Adrenal gland (tissue), 19 donors: ENCODE data around the gene NPIPB5. TPM values are rescaled to one million over a fixed set of nuclear protein-coding genes. Genes with fewer than 3 reads are reported as not detected.
A peak's percentile ranks its signal among the peaks of the same experiment; 100 is the strongest.
"Not testable (repeated sequence)": the region's sequence is repeated elsewhere in the genome, so short reads cannot be mapped to it uniquely, and the experiment has no call there.

Experiments
- DNase-seq, 7 donors: peaks; one replicate each; pipeline ENCODE4 v3.0.0-alpha.2; 2019 to 2020
- H3K27ac ChIP-seq, 5 donors: fragments of 200-600 bp; sonication (generic) in 4 of 5; 1 replicate in 3 of 5; 2 replicates in 2 of 5; pipeline versions ENCODE4 v1.5.1 to v1.8.0; 2016 to 2020; ENCODE audit warnings: mild to moderate bottlenecking in 1 of 5
- H3K27me3 ChIP-seq: fragments of 200-600 bp; 2 replicates; pipeline ENCODE4 v1.8.0; 2021
- H3K36me3 ChIP-seq, 2 donors: fragments of 200-600 bp; replicated peaks in 1 of 2; 1 replicate in 1 of 2; 2 replicates in 1 of 2; pipeline versions ENCODE4 v1.5.1 to v1.8.0; 2018 to 2022
- H3K4me1 ChIP-seq, 2 donors: fragments of 200-600 bp; replicated peaks in 1 of 2; 1 replicate in 1 of 2; 2 replicates in 1 of 2; pipeline versions ENCODE4 v1.5.1 to v1.8.0; 2018 to 2021
- H3K4me3 ChIP-seq, 4 donors: fragments of 200-600 bp; sonication (generic) in 3 of 4; one replicate each; pipeline ENCODE4 v1.5.1; 2016 to 2018
- H3K9me3 ChIP-seq, 3 donors: fragments of 200-600 bp; sonication (generic) in 1 of 3; replicated peaks in 1 of 3; 1 replicate in 2 of 3; 2 replicates in 1 of 3; pipeline versions ENCODE4 v1.5.1 to v1.8.0; 2016 to 2021
- WGBS, 4 donors: extraction: QIAGEN DNeasy Blood & Tissue Kit in 2 of 4; methylation state at CpG; one replicate each; pipeline versions ENCODE4 v1.1.5 to v1.1.7; 2013 to 2017; 5-methylcytosine and 5-hydroxymethylcytosine counted together
- intact Hi-C, 2 donors: fragments of 100-400 bp; cut with DNase I; formaldehyde crosslinking; loops; one replicate each; pipeline versions ENCODE4 v1.14.1 to v1.15.0; 2022 to 2023
- long read RNA-seq, 10 donors: library from polyadenylated mRNA in 3 of 10; unstranded in 2 of 10; stranded (forward) in 1 of 10; transcript quantifications; one replicate each; pipeline ENCODE4 v2.0.0 and lab custom pipeline, GENCODE V29; 2021 to 2026
- polyA plus RNA-seq, 3 donors: library from polyadenylated mRNA; stranded (reverse); fragments of 200-250 nt in 2 of 3; fragments of 350-450 nt in 1 of 3; fragmentation: Illumina TruSeq in 1 of 3; extraction: RNeasy Lipid Tissue Mini Kit (QIAGEN cat#74804) in 1 of 3; gene quantifications; one replicate each; pipeline ENCODE4 v1.2.3, GENCODE V29; 2013 to 2014
- total RNA-seq, 9 donors: library from RNA; depleted of rRNA in 4 of 9; stranded (reverse); fragments of >200 nt in 4 of 9; fragments of 120-200 nt in 1 of 9; fragmentation: NEBNext Ultra II Directional in 1 of 9; extraction: Animal tissue kit (Norgen Biotek cat#: 25700) in 1 of 9; gene quantifications; one replicate each; pipeline versions ENCODE4 v1.1.0 to v1.2.4, GENCODE V29; 2013 to 2023
- donor health status: healthy with polysubstance abuse.
- donor health status: Bipolar disorder and iron deficiency.
- donor health status: DM: yes; HTN: yes; CAD: no.
- donor health status: DM: no; HTN: no; CAD: no.
- donor health status: DM: no; HTN: no; CAD: no.
- donor health status: DM: yes; HTN: yes; CAD: no.

Gene NPIPB5
- total RNA-seq (100 to 1,000 TPM in 4 of 9 donors, 10 to 100 TPM in 5; 12.4 to 169 (median 99.8) TPM), polyA plus RNA-seq (100 to 1,000 TPM in 2 of 3 donors, 10 to 100 TPM in 1; 29.7 to 203 (median 189) TPM)
- long read RNA-seq, donor 1, partial matches to known transcripts = 0 of 3 reads
- long read RNA-seq, donor 1, other reads (novel, unspliced or antisense) = 0 of 3 reads
- long read RNA-seq, donor 2, partial matches to known transcripts = 0 of 1 reads
- long read RNA-seq, donor 2, other reads (novel, unspliced or antisense) = 0 of 1 reads
- long read RNA-seq, donor 3 = 0 reads
- long read RNA-seq, donor 4 = 0 reads
- long read RNA-seq, donor 5 = 0 reads
- long read RNA-seq, donor 6, partial matches to known transcripts = 0 of 4 reads
- long read RNA-seq, donor 6, other reads (novel, unspliced or antisense) = 4 of 4 reads
- long read RNA-seq, donor 7 = 0 reads
- long read RNA-seq, donor 8 = 0 reads
- long read RNA-seq, donor 9, partial matches to known transcripts = 13 of 13 reads
- long read RNA-seq, donor 9, other reads (novel, unspliced or antisense) = 0 of 13 reads
- long read RNA-seq, donor 10 = 0 reads

DNA sequence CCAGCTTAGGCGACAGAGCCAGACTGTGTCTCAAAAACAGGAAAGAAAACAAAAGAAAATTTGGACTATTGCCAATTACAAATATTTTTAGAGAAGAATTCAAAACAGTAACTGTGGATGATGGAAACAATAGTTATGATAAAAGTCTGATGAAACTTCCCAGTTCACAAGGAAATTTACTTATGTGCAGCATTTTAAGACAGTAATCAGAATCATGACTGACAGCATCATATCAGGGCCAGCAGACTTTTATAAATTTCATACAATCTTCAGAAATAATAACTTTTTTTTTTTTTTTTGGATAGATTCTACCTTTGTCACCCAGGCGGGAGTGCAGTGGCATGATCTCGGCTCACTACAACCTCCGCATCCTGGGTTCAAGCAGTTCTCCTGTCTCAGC, at the start of gene NPIPB5:
NPIPB5 (plus strand) TSS at position 301 of the 400 bp plus-strand sequence. CDS start 2,911 bp downstream, outside the sequence.
- H3K4me3 ChIP-seq, H3K27me3 ChIP-seq, H3K9me3 ChIP-seq, intact Hi-C loops, H3K4me1 ChIP-seq, H3K36me3 ChIP-seq, DNase-seq, H3K27ac ChIP-seq: not testable (repeated sequence)
- WGBS, 4 donors = no CpG with 5 or more reads among the region's 4 CpGs

DNA sequence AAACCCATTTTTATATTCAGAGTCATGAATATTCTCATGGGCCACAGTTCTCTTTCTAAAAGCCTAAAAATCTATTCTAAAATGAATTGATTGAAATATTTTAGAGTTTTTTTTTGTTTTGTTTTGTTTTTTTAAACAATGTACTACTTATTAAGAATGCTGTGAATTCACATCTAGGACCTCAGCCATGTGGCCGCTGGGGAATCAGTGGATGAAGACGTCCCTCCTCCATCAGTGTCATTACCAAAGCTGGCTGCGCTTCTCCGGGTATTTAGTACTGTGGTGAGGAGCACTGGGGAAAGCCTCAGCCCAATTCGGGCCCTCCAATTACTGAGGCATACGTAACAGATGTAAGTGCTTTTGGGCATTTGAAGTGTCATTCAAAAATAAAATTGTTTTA, 41.8 kb upstream of the NPIPB5 start:
- 83 to 91% (median 88%) methylated on average over 4 to 5 of the region's 6 CpGs for WGBS, 4 donors
- H3K9me3 ChIP-seq, H3K27me3 ChIP-seq, H3K36me3 ChIP-seq, intact Hi-C loops, DNase-seq, H3K4me3 ChIP-seq, H3K4me1 ChIP-seq, H3K27ac ChIP-seq: not testable (repeated sequence)

DNA sequence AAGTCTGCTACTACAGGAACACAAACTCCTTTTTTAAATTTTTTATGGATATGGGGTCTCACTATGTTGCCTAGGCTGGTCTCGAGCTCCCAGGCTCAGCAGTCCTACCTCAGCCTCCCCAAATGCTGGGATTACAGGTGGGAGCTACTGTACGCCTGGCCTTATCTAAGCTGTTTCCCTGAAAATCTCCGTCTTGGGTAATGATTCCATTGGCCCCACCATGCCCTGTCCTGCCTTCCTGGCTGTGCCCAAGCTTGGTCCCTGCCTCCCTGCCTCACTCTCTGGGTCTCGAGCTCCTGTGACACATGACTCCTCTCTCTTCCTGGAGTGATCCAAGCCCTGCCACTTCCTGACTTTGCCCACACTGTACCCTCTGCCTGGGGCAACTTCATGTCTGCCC, 27.3 kb downstream of the NPIPB5 start:
- H3K4me3 ChIP-seq, H3K27ac ChIP-seq, H3K4me1 ChIP-seq, intact Hi-C loops, H3K27me3 ChIP-seq, H3K9me3 ChIP-seq, H3K36me3 ChIP-seq: not testable (repeated sequence)
- 73 to 81% (median 75%) methylated on average over 4 of the region's 4 CpGs for WGBS, 4 donors
- peak in 1 of 7 donors; percentile 56 for DNase-seq

DNA sequence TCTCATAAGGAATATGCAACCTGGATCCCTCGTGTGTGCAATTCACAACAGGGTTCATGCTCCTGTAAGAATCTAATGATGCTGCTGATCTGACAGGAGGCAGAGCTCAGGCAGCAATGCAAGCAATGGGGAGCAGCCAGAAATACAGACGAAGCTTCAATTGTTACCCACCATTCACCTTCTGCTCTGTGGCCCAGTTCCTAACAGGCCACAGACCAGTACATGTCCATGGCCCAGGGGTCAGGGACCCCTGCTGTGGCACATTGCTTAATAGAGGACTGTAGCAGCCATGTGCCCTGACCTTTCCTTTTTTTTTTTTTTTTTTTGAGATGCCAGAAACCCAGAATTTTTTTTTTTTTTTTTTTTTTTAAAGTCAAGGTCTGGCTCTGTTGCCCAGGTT, 34.1 kb downstream of the NPIPB5 start:
- H3K4me3 ChIP-seq, H3K36me3 ChIP-seq, H3K27me3 ChIP-seq, DNase-seq, H3K4me1 ChIP-seq, H3K27ac ChIP-seq, intact Hi-C loops, H3K9me3 ChIP-seq: not testable (repeated sequence)
- 50 to 69% (median 55%) methylated on average over 1 to 2 of the region's 2 CpGs for WGBS, 4 donors

DNA sequence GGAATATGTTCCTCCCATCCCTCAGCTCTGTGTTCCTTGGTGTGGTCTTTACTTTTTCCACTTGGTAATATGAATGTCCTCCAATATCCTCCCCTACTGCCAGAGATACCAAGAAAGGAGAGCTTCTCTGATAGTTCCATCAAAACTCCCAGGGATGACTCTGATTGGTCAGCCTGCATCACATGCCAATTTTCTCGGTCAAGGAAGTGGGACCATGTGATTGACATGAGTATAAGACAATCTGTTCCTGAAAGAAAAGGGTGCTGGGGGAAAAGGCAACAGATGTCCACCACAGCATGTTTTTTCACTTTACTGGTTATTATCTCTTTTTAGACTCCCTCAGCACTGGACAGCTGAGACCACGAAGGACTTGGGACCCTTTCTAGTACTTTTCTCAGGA, 35.9 kb downstream of the NPIPB5 start:
- H3K27ac ChIP-seq, H3K9me3 ChIP-seq, H3K27me3 ChIP-seq, intact Hi-C loops, H3K4me3 ChIP-seq, H3K4me1 ChIP-seq, H3K36me3 ChIP-seq: not testable (repeated sequence)
- DNase-seq = peak in 1 of 7 donors; percentile 25
- 83 to 91% (median 86%) methylated on average over 2 of the region's 2 CpGs for WGBS, 4 donors

DNA sequence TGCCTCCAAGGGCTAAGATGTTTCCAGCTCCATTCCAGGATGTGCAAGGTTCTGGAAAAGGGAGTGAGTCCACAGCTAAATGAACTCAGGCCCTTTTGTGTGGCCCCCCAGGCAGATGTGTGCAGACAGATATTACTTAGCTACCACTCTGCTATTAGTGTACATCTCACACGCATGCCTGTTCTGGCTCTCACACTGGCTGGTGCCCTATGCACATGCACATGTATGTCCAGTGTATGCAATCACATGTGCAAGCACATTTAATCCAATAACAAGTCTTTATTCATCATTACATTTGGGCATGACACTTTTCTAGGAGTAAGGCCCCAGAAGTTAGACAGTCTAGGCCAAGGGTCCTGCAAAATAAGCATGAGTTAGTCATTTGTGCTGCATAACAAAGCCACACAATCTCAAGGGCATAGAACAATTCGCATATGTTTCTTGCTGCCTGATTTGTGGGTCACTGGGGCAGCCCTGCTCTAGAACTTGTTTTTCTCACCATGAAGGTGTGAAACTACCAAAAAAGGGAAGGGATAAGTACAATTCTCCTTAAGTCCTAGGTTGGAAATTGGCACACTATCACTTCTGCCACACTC, 36.6 kb downstream of the NPIPB5 start:
- 89 to 100% (median 97%) methylated on average over 2 of the region's 2 CpGs for WGBS, 4 donors

DNA sequence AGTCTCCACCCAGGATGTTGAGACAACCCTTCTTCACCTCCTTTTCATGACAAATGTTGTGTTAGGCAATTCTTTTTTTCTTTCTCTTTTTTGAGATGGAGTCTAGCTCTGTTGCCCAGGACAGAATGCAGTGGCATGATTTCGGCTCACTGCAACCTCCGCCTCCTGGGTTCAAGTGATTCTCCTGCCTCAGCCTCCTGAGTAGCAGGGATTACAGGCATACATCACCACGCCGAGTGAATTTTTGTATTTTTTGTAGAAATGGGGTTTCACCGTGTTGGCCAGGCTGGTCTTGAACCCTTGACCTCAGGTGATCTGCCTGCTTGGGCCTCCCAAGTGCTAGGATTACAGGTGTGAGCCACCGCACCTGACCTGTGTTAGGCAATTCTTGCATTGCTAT, 39.2 kb downstream of the NPIPB5 start:
- H3K36me3 ChIP-seq, H3K27ac ChIP-seq, H3K4me3 ChIP-seq, intact Hi-C loops, H3K4me1 ChIP-seq, H3K27me3 ChIP-seq, H3K9me3 ChIP-seq: not testable (repeated sequence)
- WGBS, 4 donors = 89 to 96% (median 95%) methylated on average over 5 of the region's 6 CpGs
- peak in 1 of 7 donors; percentile 20 for DNase-seq

More for the DNA sequence above, 36.6 kb downstream of the NPIPB5 start:
- H3K4me3 ChIP-seq, H3K27me3 ChIP-seq, DNase-seq, H3K9me3 ChIP-seq, H3K27ac ChIP-seq, H3K36me3 ChIP-seq, H3K4me1 ChIP-seq, intact Hi-C loops: not testable (repeated sequence)

DNA sequence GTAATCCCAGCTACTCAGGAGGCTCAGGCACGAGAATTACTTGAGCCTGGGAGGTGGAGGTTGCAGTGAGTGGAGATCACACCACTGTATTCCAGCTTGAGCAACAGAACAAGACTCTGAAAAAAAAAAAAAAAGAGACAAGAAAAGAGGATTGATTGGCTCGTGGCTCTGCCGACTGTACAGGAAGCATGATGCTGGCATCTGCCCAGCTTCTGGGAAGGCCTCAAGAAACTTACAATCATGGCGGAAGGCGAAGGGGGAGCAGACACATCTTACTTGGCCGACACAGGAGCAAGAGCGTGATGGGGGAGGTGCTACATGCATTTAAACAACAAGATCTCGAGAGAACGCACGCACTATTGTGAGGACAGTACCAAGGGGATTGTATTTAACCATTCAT, 40.5 kb downstream of the NPIPB5 start:
- H3K4me3 ChIP-seq, DNase-seq, H3K36me3 ChIP-seq, H3K9me3 ChIP-seq, H3K27ac ChIP-seq, H3K4me1 ChIP-seq, H3K27me3 ChIP-seq, intact Hi-C loops: not testable (repeated sequence)
- 80 to 82% (median 81%) methylated on average over 5 to 10 of the region's 10 CpGs for WGBS, 4 donors

DNA sequence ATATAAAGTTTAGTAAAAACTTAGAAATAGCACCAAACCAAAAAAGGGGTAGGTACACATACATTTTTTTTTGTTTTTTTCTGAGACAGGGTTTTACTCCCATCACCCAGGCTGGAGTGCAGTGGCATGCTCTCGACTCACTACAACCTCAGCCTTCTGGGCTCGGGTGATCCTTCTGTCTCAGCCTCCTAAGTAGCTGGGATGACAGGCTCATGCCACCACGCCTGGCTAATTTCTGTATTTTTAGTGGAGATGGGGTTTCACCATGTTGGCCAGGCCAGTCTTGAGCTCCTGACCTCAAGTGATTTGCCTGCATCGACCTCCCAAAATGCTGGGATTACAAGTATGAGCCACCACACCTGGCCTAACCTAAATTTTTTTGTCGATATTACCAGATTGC, 41.0 kb downstream of the NPIPB5 start:
- H3K36me3 ChIP-seq, H3K27me3 ChIP-seq, H3K4me3 ChIP-seq, H3K4me1 ChIP-seq, DNase-seq, H3K27ac ChIP-seq, H3K9me3 ChIP-seq, intact Hi-C loops: not testable (repeated sequence)
- 80 to 91% (median 90%) methylated on average over 5 of the region's 5 CpGs for whole genome bisulfite sequencing, 4 donors

DNA sequence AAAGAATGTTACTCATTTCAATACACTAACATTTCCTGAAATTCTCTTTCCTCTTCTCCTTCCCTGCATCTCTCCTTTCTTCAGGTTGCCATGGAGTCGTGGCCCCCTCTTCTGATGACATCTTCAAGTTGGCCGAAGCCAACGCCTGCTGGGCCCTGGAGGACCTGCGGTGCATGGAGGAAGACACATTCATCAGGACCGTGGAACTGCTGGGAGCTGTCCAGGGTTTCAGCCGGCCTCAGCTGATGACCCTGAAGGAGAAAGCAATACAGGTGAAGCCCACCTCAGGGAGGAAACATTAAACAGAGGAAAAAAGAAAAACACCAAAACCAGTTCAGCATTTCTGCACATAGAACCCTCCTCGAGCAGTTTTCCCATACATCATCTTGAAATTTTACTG, 46.1 kb downstream of the NPIPB5 start:
- H3K9me3 ChIP-seq, H3K4me3 ChIP-seq, H3K27me3 ChIP-seq, H3K4me1 ChIP-seq, intact Hi-C loops, H3K36me3 ChIP-seq, H3K27ac ChIP-seq, DNase-seq: not testable (repeated sequence)
- WGBS, 4 donors = no CpG with 5 or more reads among the region's 7 CpGs
